GM12875 (cell line): ENCODE results near the gene PHGDH.
A peak's percentile ranks its signal among the peaks of the same experiment; 100 is the strongest.

ENCODE experiments used
- H3K4me3 ChIP-seq: one replicate; pipeline ENCODE4 v1.5.1; 2011; ENCODE audit warnings: low read depth, low read length, control low read depth
- CTCF ChIP-seq: IDR thresholded peaks from 2 replicates; pipeline ENCODE4 v1.5.1; 2011; ENCODE audit warnings: low read depth, mild to moderate bottlenecking, control low read depth, inconsistent platforms, low read length, moderate library complexity, borderline replicate concordance; ENCODE audit not compliant: insufficient read depth

The PHGDH gene

DNA sequence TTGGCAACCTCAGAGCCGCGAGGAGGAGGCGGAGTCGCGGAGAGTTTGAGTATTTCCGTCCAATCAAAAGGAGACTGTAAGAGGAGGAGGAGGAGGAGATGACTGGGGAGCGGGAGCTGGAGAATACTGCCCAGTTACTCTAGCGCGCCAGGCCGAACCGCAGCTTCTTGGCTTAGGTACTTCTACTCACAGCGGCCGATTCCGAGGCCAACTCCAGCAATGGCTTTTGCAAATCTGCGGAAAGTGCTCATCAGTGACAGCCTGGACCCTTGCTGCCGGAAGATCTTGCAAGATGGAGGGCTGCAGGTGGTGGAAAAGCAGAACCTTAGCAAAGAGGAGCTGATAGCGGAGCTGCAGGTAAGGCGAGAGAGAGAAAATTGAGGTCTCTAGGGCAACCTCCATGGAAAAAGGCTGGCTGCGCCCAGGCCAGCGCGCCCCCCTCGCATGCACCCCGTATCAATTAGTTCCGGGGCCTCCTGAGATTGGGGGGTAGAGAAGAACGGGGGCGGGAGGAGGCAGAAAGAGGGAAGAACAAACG lies at the start of gene PHGDH:
Gene PHGDH, plus strand, starts transcription at position 131 of the 538 bp plus-strand sequence. Its CDS starts 89 bp downstream, at position 220.
- H3K4me3 ChIP-seq: peak within 1 kb of the TSS; percentile 39
- no peak for TF ChIP-seq CTCF

DNA sequence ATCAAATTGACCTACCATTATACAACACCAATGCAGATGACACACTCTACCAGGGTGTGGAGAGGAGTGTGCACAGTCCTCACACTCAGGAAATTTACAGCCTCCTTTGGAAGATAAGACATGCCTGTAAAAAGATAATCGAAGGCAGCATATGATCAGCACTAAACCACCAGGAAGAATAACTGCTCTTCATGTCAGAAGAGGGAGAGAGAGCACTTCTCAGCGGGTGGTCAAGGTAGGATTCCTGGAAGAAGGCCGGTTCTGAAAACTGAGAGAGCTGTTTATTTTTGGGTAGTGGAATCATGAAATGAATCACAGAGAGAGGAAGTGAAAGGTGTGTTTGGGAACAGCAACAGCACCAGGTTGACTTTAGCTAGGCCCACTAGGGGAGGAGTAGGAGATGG lies 49.7 kb upstream of the PHGDH start:
- no peak for TF ChIP-seq CTCF
- H3K4me3 ChIP-seq: no peak overlapping the region

DNA sequence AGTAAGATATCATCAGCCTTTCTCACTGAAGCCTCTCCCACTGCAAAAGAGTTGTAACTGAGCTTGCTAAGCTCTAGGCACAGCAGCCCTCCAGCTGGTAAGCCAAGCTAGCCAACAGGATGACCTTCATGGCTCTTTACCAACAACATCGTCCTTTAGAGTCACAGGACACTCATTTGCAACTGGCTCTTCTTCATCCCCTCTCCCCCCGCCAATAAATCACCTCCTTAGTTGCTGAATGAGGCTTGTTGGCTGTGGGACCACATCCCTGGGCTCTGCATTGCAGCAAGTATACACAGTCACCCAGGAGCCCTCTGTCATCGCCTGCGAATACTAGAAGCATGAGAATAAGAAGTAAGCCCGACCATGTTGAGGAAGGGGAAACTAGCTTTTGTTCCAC lies 47.7 kb upstream of the PHGDH start:
- H3K4me3 ChIP-seq: no peak overlapping the region
- no peak for TF ChIP-seq CTCF

DNA sequence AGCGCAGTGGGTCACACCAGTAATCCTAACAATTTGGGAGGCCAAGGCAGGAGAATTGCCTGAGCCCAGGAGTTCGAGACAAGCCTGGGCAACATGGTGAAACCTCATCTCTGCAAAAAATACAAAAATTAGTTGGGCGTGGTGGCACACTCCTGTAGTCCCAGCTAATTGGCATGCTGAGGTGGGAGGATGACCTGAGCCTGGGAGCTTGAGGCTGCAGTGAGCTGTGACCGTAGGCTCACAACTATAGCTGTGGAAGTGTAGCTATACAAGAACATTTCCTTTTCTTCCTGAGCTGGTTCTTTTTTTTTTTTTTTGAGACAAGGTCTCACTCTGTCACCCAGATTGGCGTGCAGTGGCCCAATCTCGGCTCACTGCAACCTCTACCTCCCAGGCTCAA lies 44.6 kb upstream of the PHGDH start:
- no peak for TF ChIP-seq CTCF
- H3K4me3 ChIP-seq: no peak overlapping the region

GRCh38 chr1:119670898-119671297 lies 40.8 kb upstream of the PHGDH start:
- no peak overlapping the region for H3K4me3 ChIP-seq
- no peak for TF ChIP-seq CTCF

GRCh38 chr1:119673171-119673940 lies 38.4 kb upstream of the PHGDH start:
- H3K4me3 ChIP-seq: no peak overlapping the region
- no peak for TF ChIP-seq CTCF

DNA sequence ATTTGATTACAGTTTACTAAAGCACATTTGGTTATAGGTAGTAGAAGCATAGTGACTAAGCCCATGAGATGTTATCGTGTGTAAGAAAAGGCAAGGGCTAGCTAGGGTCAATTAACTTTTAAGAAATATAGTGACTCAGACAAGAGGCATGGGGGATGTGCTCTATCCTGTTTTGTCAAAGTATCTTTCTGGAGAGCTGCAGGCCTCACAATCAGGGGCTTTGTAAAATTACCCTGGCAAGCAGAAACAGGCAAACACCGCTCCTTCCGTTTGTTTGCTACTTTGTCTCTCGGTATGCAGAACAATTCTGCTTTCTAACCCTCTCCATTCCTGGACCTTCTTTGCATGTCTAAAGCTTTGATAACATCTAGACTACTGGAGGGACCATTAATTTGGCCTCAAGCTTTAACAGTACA lies 37.6 kb upstream of the PHGDH start:
- H3K4me3 ChIP-seq: no peak overlapping the region
- no peak for TF ChIP-seq CTCF
